Measurements from ENCODE around the gene GPR55. TPM values are rescaled to one million over a fixed set of nuclear protein-coding genes. Genes with fewer than 3 reads are reported as not detected.

The GPR55 gene
- total RNA-seq, 1 experiment from 2014 or later, result not detected

DNA sequence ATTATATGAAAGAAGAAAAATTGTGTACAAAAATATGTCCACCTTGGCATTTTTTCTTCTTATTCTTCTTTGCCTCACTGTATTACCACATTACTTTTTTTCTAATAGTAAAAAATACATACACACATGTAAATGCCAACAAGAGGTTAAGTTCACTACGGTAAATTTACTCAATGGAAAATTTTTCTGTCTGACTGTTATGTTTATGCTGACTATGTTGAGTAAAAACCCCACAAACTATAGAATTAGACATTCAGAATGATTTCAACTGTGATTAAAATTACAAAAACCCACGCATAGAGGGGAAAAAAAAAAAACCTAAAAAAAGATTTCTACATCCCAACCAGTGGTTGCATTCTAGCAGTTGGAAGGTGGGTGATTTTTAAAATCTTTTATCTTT lies 5.4 kb downstream of the GPR55 start:
- ATAC-seq (no peak), DNase-seq (ENCODE audit: low spot score) (no peak)
- ChIA-PET CTCF (interaction anchor here (1.8 kb wide), 1 partner anchor 133 kb away, joined by 5 read pairs; no protein-coding TSS in a partner anchor), POLR2A (no interaction called here)
- Mint-ChIP-seq H3K9me3 (no peaks in the 10 kb centered on the region), H3K4me1 (peaks cover 9% of the 10 kb centered on the region), H3K4me3 (no peak overlapping the region), H3K36me3 (no peaks in the 10 kb centered on the region), H3K27me3 (ENCODE audit: low read depth) (no peaks in the 10 kb centered on the region), H3K27ac (no peak overlapping the region)
- TF ChIP-seq ZNF219 (CRISPR knock-in tag; IDR thresholded peaks at IDR 0.05; ENCODE audit: borderline replicate concordance) (no peak), ZNF396 (CRISPR knock-in tag; IDR thresholded peaks at IDR 0.05; ENCODE audit: borderline replicate concordance) (no peak), ZSCAN18 (CRISPR knock-in tag; IDR thresholded peaks at IDR 0.05) (no peak), MAX (CRISPR knock-in tag; IDR thresholded peaks at IDR 0.05) (no peak), FOXP1 (CRISPR knock-in tag; IDR thresholded peaks at IDR 0.05; ENCODE audit: borderline replicate concordance) (no peak), SP1 (CRISPR knock-in tag; conservative IDR thresholded peaks at IDR 0.05) (no peak), KAT7 (CRISPR knock-in tag; IDR thresholded peaks at IDR 0.05; ENCODE audit: borderline replicate concordance) (no peak), CTCF (IDR thresholded peaks at IDR 0.05) (no peak), ZNF263 (CRISPR knock-in tag; IDR thresholded peaks at IDR 0.05; ENCODE audit: low read depth) (no peak), ZNF232 (CRISPR knock-in tag; IDR thresholded peaks at IDR 0.05) (no peak), ESRRA (CRISPR knock-in tag; IDR thresholded peaks at IDR 0.05; ENCODE audit: borderline replicate concordance) (no peak), TEAD1 (CRISPR knock-in tag; IDR thresholded peaks at IDR 0.05) (no peak), CREM (CRISPR knock-in tag; IDR thresholded peaks at IDR 0.05) (no peak), ZBTB21 (CRISPR knock-in tag; IDR thresholded peaks at IDR 0.05; ENCODE audit: borderline replicate concordance) (no peak)
- TF ChIP-seq, protein P1, sequence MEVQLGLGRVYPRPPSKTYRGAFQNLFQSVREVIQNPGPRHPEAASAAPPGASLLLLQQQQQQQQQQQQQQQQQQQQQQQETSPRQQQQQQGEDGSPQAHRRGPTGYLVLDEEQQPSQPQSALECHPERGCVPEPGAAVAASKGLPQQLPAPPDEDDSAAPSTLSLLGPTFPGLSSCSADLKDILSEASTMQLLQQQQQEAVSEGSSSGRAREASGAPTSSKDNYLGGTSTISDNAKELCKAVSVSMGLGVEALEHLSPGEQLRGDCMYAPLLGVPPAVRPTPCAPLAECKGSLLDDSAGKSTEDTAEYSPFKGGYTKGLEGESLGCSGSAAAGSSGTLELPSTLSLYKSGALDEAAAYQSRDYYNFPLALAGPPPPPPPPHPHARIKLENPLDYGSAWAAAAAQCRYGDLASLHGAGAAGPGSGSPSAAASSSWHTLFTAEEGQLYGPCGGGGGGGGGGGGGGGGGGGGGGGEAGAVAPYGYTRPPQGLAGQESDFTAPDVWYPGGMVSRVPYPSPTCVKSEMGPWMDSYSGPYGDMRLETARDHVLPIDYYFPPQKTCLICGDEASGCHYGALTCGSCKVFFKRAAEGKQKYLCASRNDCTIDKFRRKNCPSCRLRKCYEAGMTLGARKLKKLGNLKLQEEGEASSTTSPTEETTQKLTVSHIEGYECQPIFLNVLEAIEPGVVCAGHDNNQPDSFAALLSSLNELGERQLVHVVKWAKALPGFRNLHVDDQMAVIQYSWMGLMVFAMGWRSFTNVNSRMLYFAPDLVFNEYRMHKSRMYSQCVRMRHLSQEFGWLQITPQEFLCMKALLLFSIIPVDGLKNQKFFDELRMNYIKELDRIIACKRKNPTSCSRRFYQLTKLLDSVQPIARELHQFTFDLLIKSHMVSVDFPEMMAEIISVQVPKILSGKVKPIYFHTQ (CRISPR knock-in tag; IDR thresholded peaks at IDR 0.05), result no peak
- TF ChIP-seq, protein P2, sequence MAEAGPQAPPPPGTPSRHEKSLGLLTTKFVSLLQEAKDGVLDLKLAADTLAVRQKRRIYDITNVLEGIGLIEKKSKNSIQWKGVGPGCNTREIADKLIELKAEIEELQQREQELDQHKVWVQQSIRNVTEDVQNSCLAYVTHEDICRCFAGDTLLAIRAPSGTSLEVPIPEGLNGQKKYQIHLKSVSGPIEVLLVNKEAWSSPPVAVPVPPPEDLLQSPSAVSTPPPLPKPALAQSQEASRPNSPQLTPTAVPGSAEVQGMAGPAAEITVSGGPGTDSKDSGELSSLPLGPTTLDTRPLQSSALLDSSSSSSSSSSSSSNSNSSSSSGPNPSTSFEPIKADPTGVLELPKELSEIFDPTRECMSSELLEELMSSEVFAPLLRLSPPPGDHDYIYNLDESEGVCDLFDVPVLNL (CRISPR knock-in tag; IDR thresholded peaks at IDR 0.05; ENCODE audit: borderline replicate concordance, low read depth), result no peak
- TF ChIP-seq, protein P3, sequence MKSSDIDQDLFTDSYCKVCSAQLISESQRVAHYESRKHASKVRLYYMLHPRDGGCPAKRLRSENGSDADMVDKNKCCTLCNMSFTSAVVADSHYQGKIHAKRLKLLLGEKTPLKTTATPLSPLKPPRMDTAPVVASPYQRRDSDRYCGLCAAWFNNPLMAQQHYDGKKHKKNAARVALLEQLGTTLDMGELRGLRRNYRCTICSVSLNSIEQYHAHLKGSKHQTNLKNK (CRISPR knock-in tag; IDR thresholded peaks at IDR 0.05), result no peak
- TF ChIP-seq, protein P4, sequence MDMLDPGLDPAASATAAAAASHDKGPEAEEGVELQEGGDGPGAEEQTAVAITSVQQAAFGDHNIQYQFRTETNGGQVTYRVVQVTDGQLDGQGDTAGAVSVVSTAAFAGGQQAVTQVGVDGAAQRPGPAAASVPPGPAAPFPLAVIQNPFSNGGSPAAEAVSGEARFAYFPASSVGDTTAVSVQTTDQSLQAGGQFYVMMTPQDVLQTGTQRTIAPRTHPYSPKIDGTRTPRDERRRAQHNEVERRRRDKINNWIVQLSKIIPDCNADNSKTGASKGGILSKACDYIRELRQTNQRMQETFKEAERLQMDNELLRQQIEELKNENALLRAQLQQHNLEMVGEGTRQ (CRISPR knock-in tag; IDR thresholded peaks at IDR 0.05), result no peak
- TF ChIP-seq, protein P5, sequence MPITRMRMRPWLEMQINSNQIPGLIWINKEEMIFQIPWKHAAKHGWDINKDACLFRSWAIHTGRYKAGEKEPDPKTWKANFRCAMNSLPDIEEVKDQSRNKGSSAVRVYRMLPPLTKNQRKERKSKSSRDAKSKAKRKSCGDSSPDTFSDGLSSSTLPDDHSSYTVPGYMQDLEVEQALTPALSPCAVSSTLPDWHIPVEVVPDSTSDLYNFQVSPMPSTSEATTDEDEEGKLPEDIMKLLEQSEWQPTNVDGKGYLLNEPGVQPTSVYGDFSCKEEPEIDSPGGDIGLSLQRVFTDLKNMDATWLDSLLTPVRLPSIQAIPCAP (CRISPR knock-in tag; IDR thresholded peaks at IDR 0.05), result no peak

All from WTC11 (cell line).